ENCODE measurements around the gene TMEM120B.

TMEM120B gene

GRCh38 chr12:121766290-121767039 lies 53.9 kb downstream of the TMEM120B start:
- H3K9ac ChIP-seq (ENCODE audit: low read length), result no peak overlapping the region
- H3K14ac ChIP-seq (ENCODE audit: low read length in 2 of 2), result no peak overlapping the region
- H2BK120ac ChIP-seq (ENCODE audit: low read depth, low read length), result no peak overlapping the region
- H3K23ac ChIP-seq (ENCODE audit: low read length in 2 of 2), result no peak overlapping the region
- peak overlapping the region; percentile 4 for H2BK5ac ChIP-seq (ENCODE audit: low read depth, low read length, poor library complexity, severe bottlenecking)
- peak overlapping the region; percentile 84 for H2AK5ac ChIP-seq (ENCODE audit: low read length, severe bottlenecking)
- H3K18ac ChIP-seq (ENCODE audit: low read depth in 1 of 2, low read length in 2 of 2), result no peak overlapping the region
- H4K8ac ChIP-seq (ENCODE audit: low read length), result peak overlapping the region; percentile 7
- DNase-seq, result no peak
- peaks cover 58% of the 10 kb centered on the region for H3K4me1 ChIP-seq (ENCODE audit: control insufficient read depth, insufficient read depth, low read depth, low read length)
- H3K36me3 ChIP-seq (ENCODE audit: control insufficient read depth in 1 of 2, insufficient read depth in 2 of 2, low read depth in 1 of 2, low read length in 2 of 2), result peaks cover 0 to 30% of the 10 kb centered on the region in 2 experiments
- H3K4me2 ChIP-seq (ENCODE audit: low read length, poor library complexity, severe bottlenecking), result no peak overlapping the region
- 89% methylated on average over 5 of the region's 5 CpGs for WGBS
- no peak overlapping the region for H3K4ac ChIP-seq (ENCODE audit: low read depth in 1 of 2, low read length in 2 of 2)
- no peaks in the 10 kb centered on the region for H3K27me3 ChIP-seq (ENCODE audit: control insufficient read depth in 1 of 2, insufficient read depth in 1 of 2, low read length in 2 of 2)
- H2BK12ac ChIP-seq (ENCODE audit: low read length in 2 of 2), result no peak overlapping the region
- no peak overlapping the region for H4K91ac ChIP-seq (ENCODE audit: low read length)
- peaks cover 3% of the 10 kb centered on the region for H3K79me1 ChIP-seq (replicated peaks; ENCODE audit: low read length, poor library complexity, severe bottlenecking)
- peak overlapping the region; percentile 66 for H3K27ac ChIP-seq (ENCODE audit: low read length, poor library complexity, severe bottlenecking)
- H3K9me3 ChIP-seq (ENCODE audit: control insufficient read depth, low read length), result no peaks in the 10 kb centered on the region
- H3K4me3 ChIP-seq (ENCODE audit: insufficient read depth in 1 of 2, low read depth in 1 of 2, low read length in 2 of 2), result peak overlapping the region in 1 of 2 experiments; percentile 43
- H2BK15ac ChIP-seq (ENCODE audit: low read depth, poor library complexity, severe bottlenecking), result no peak overlapping the region
- no peak overlapping the region for H2AFZ ChIP-seq (ENCODE audit: low read depth, low read length)

DNA sequence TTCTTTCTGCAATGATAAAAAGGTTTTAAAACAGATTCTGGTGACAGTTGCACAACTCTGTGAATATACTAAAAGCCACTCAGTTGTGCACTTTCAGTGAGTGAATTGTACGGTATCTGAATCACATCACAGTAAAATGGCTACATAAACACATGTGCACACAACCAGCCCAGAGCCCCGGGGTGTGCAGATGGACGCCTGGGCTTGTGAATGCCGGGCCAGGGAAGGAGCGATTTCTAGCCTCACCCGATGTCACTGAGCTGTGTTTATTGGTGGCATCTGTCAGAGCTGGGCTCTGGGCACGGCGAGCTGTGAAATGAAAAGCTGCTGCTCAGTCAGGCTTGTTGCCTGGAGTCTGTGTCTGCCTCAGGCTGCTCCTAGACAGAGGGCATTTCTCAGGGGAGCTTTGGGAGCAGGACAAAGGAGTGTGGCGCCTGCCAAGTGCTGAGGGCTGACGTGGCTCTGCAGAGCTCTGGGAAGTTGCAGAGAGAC lies 55.0 kb downstream of the TMEM120B start:
- no peak overlapping the region for H3K4me2 ChIP-seq (ENCODE audit: low read length, poor library complexity, severe bottlenecking)
- H2BK120ac ChIP-seq (ENCODE audit: low read depth, low read length), result no peak overlapping the region
- peak overlapping the region; percentile 44 for H3K27ac ChIP-seq (ENCODE audit: low read length, poor library complexity, severe bottlenecking)
- no peaks in the 10 kb centered on the region for H3K9me3 ChIP-seq (ENCODE audit: control insufficient read depth, low read length)
- no peak overlapping the region for H2AFZ ChIP-seq (ENCODE audit: low read depth, low read length)
- no peak overlapping the region for H4K8ac ChIP-seq (ENCODE audit: low read length)
- peaks cover 51% of the 10 kb centered on the region for H3K4me1 ChIP-seq (ENCODE audit: control insufficient read depth, insufficient read depth, low read depth, low read length)
- no peak overlapping the region for H3K14ac ChIP-seq (ENCODE audit: low read length in 2 of 2)
- peak overlapping the region; percentile 56 for H3K9ac ChIP-seq (ENCODE audit: low read length)
- peaks cover 3% of the 10 kb centered on the region for H3K79me1 ChIP-seq (replicated peaks; ENCODE audit: low read length, poor library complexity, severe bottlenecking)
- no peak overlapping the region for H3K4ac ChIP-seq (ENCODE audit: low read depth in 1 of 2, low read length in 2 of 2)
- H4K91ac ChIP-seq (ENCODE audit: low read length), result no peak overlapping the region
- DNase-seq, result no peak
- WGBS, result 87% methylated on average over 10 of the region's 10 CpGs
- H2AK5ac ChIP-seq (ENCODE audit: low read length, severe bottlenecking), result no peak overlapping the region
- H3K36me3 ChIP-seq (ENCODE audit: control insufficient read depth in 1 of 2, insufficient read depth in 2 of 2, low read depth in 1 of 2, low read length in 2 of 2), result peaks cover 0 to 30% of the 10 kb centered on the region in 2 experiments
- H3K27me3 ChIP-seq (ENCODE audit: control insufficient read depth in 1 of 2, insufficient read depth in 1 of 2, low read length in 2 of 2), result no peaks in the 10 kb centered on the region
- H3K23ac ChIP-seq (ENCODE audit: low read length in 2 of 2), result no peak overlapping the region
- no peak overlapping the region for H2BK15ac ChIP-seq (ENCODE audit: low read depth, poor library complexity, severe bottlenecking)
- no peak overlapping the region for H3K18ac ChIP-seq (ENCODE audit: low read depth in 1 of 2, low read length in 2 of 2)
- H3K4me3 ChIP-seq (ENCODE audit: insufficient read depth in 1 of 2, low read depth in 1 of 2, low read length in 2 of 2), result peak overlapping the region in 1 of 2 experiments; percentile 50
- H2BK12ac ChIP-seq (ENCODE audit: low read length in 2 of 2), result no peak overlapping the region
- no peak overlapping the region for H2BK5ac ChIP-seq (ENCODE audit: low read depth, low read length, poor library complexity, severe bottlenecking)

GRCh38 chr12:121769297-121769830 lies 56.8 kb downstream of the TMEM120B start:
- H4K8ac ChIP-seq (ENCODE audit: low read length), result no peak overlapping the region
- H3K18ac ChIP-seq (ENCODE audit: low read depth in 1 of 2, low read length in 2 of 2), result no peak overlapping the region
- H2BK5ac ChIP-seq (ENCODE audit: low read depth, low read length, poor library complexity, severe bottlenecking), result no peak overlapping the region
- no peak overlapping the region for H3K27ac ChIP-seq (ENCODE audit: low read length, poor library complexity, severe bottlenecking)
- H3K9ac ChIP-seq (ENCODE audit: low read length), result no peak overlapping the region
- H3K14ac ChIP-seq (ENCODE audit: low read length in 2 of 2), result peak overlapping the region in 1 of 2 experiments; percentile 74
- peak overlapping the region; percentile 56 for H2AK5ac ChIP-seq (ENCODE audit: low read length, severe bottlenecking)
- no peak overlapping the region for H2AFZ ChIP-seq (ENCODE audit: low read depth, low read length)
- peaks cover 53% of the 10 kb centered on the region for H3K4me1 ChIP-seq (ENCODE audit: control insufficient read depth, insufficient read depth, low read depth, low read length)
- no peak for DNase-seq
- H2BK15ac ChIP-seq (ENCODE audit: low read depth, poor library complexity, severe bottlenecking), result no peak overlapping the region
- WGBS, result 92% methylated on average over 9 of the region's 9 CpGs
- H2BK12ac ChIP-seq (ENCODE audit: low read length in 2 of 2), result no peak overlapping the region
- peaks cover 0 to 24% of the 10 kb centered on the region in 2 experiments for H3K36me3 ChIP-seq (ENCODE audit: control insufficient read depth in 1 of 2, insufficient read depth in 2 of 2, low read depth in 1 of 2, low read length in 2 of 2)
- no peak overlapping the region for H3K4ac ChIP-seq (ENCODE audit: low read depth in 1 of 2, low read length in 2 of 2)
- H3K79me1 ChIP-seq (replicated peaks; ENCODE audit: low read length, poor library complexity, severe bottlenecking), result peaks cover 3% of the 10 kb centered on the region
- no peak overlapping the region for H3K4me3 ChIP-seq (ENCODE audit: insufficient read depth in 1 of 2, low read depth in 1 of 2, low read length in 2 of 2)
- H3K4me2 ChIP-seq (ENCODE audit: low read length, poor library complexity, severe bottlenecking), result no peak overlapping the region
- H2BK120ac ChIP-seq (ENCODE audit: low read depth, low read length), result no peak overlapping the region
- no peaks in the 10 kb centered on the region for H3K27me3 ChIP-seq (ENCODE audit: control insufficient read depth in 1 of 2, insufficient read depth in 1 of 2, low read length in 2 of 2)
- no peak overlapping the region for H4K91ac ChIP-seq (ENCODE audit: low read length)
- H3K9me3 ChIP-seq (ENCODE audit: control insufficient read depth, low read length), result no peaks in the 10 kb centered on the region
- H3K23ac ChIP-seq (ENCODE audit: low read length in 2 of 2), result no peak overlapping the region

DNA sequence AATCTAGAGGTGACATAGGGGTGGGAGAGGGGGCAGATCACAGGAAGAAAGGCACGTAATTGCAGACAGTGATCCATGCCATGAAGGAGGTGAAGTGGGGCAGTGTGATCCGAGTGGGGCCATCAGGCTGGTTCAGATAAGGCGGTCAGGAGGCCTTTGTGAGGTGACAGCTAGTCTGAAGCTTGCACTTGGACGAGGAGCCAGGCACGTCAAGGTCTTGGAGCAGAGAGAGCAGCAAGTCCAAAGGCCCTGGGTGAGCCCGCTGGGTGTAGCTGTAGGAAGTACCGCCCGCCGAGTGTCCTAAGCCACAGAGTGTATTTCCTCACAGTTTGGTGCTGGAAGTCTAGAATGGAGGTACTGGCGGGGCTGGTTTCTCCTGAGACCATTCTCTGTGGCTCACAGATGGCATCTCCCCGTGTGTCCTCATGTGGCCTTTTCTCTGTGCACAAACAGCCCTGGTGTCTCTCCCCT lies 57.3 kb downstream of the TMEM120B start:
- Histone ChIP-seq H3K79me1 (replicated peaks; ENCODE audit: low read length, poor library complexity, severe bottlenecking) (peaks cover 3% of the 10 kb centered on the region), H3K14ac (ENCODE audit: low read length in 2 of 2) (no peak overlapping the region), H3K4me3 (ENCODE audit: insufficient read depth in 1 of 2, low read depth in 1 of 2, low read length in 2 of 2) (no peak overlapping the region), H3K23ac (ENCODE audit: low read length in 2 of 2) (peak overlapping the region in 1 of 2 experiments; percentile 61), H4K8ac (ENCODE audit: low read length) (peak overlapping the region; percentile 32), H3K9me3 (ENCODE audit: control insufficient read depth, low read length) (no peaks in the 10 kb centered on the region), H2BK12ac (ENCODE audit: low read length in 2 of 2) (no peak overlapping the region), H2BK5ac (ENCODE audit: low read depth, low read length, poor library complexity, severe bottlenecking) (no peak overlapping the region), H2AFZ (ENCODE audit: low read depth, low read length) (no peak overlapping the region), H3K9ac (ENCODE audit: low read length) (no peak overlapping the region), H3K27me3 (ENCODE audit: control insufficient read depth in 1 of 2, insufficient read depth in 1 of 2, low read length in 2 of 2) (no peaks in the 10 kb centered on the region), H3K36me3 (ENCODE audit: control insufficient read depth in 1 of 2, insufficient read depth in 2 of 2, low read depth in 1 of 2, low read length in 2 of 2) (peaks cover 0 to 24% of the 10 kb centered on the region in 2 experiments), H3K18ac (ENCODE audit: low read depth in 1 of 2, low read length in 2 of 2) (no peak overlapping the region), H2BK15ac (ENCODE audit: low read depth, poor library complexity, severe bottlenecking) (no peak overlapping the region), H3K4me1 (ENCODE audit: control insufficient read depth, insufficient read depth, low read depth, low read length) (peaks cover 58% of the 10 kb centered on the region), H2AK5ac (ENCODE audit: low read length, severe bottlenecking) (peak overlapping the region; percentile 0), H3K4me2 (ENCODE audit: low read length, poor library complexity, severe bottlenecking) (no peak overlapping the region), H3K27ac (ENCODE audit: low read length, poor library complexity, severe bottlenecking) (no peak overlapping the region), H3K4ac (ENCODE audit: low read depth in 1 of 2, low read length in 2 of 2) (no peak overlapping the region), H4K91ac (ENCODE audit: low read length) (no peak overlapping the region), H2BK120ac (ENCODE audit: low read depth, low read length) (no peak overlapping the region)
- 95% methylated on average over 11 of the region's 11 CpGs for WGBS
- no peak for DNase-seq

Measured in mesenchymal stem cell (in vitro differentiated cells and primary cell).